Measurements from ENCODE around the gene ROBO3.

The ROBO3 gene

GRCh38 chr11:124890151-124890550, 24.9 kb downstream of the ROBO3 start:
- Histone ChIP-seq H3K9ac (ENCODE audit: low read depth in 1 of 2, low read length in 2 of 2) (no peak overlapping the region), H3K36me3 (ENCODE audit: control insufficient read depth in 2 of 2, insufficient read depth in 2 of 2, low read length in 2 of 2) (no peaks in the 10 kb centered on the region), H3K27me3 (ENCODE audit: control insufficient read depth in 2 of 2, insufficient read depth in 2 of 2, low read length in 2 of 2) (no peaks in the 10 kb centered on the region), H3K9me3 (ENCODE audit: control insufficient read depth in 2 of 2, low read length in 2 of 2) (no peaks in the 10 kb centered on the region), H3K4me1 (ENCODE audit: control insufficient read depth in 2 of 2, insufficient read depth in 2 of 2, low read length in 2 of 2) (peaks cover 2 to 3% of the 10 kb centered on the region in 2 donors), H3K27ac (ENCODE audit: low read depth in 2 of 2, low read length in 2 of 2) (no peak overlapping the region), H3K4me3 (ENCODE audit: low read length in 2 of 2) (no peak overlapping the region)

GRCh38 chr11:124890683-124891372, 25.6 kb downstream of the ROBO3 start:
- peaks cover 2 to 3% of the 10 kb centered on the region in 2 donors for H3K4me1 ChIP-seq (ENCODE audit: control insufficient read depth in 2 of 2, insufficient read depth in 2 of 2, low read length in 2 of 2)
- H3K36me3 ChIP-seq (ENCODE audit: control insufficient read depth in 2 of 2, insufficient read depth in 2 of 2, low read length in 2 of 2): no peaks in the 10 kb centered on the region
- no peak overlapping the region for H3K27ac ChIP-seq (ENCODE audit: low read depth in 2 of 2, low read length in 2 of 2)
- H3K9ac ChIP-seq (ENCODE audit: low read depth in 1 of 2, low read length in 2 of 2): no peak overlapping the region
- no peaks in the 10 kb centered on the region for H3K9me3 ChIP-seq (ENCODE audit: control insufficient read depth in 2 of 2, low read length in 2 of 2)
- H3K27me3 ChIP-seq (ENCODE audit: control insufficient read depth in 2 of 2, insufficient read depth in 2 of 2, low read length in 2 of 2): no peaks in the 10 kb centered on the region
- H3K4me3 ChIP-seq (ENCODE audit: low read length in 2 of 2): no peak overlapping the region

GRCh38 chr11:124891373-124891861, 26.2 kb downstream of the ROBO3 start:
- no peak overlapping the region for H3K9ac ChIP-seq (ENCODE audit: low read depth in 1 of 2, low read length in 2 of 2)
- H3K4me1 ChIP-seq (ENCODE audit: control insufficient read depth in 2 of 2, insufficient read depth in 2 of 2, low read length in 2 of 2): peaks cover 2 to 3% of the 10 kb centered on the region in 2 donors
- H3K27ac ChIP-seq (ENCODE audit: low read depth in 2 of 2, low read length in 2 of 2): no peak overlapping the region
- H3K9me3 ChIP-seq (ENCODE audit: control insufficient read depth in 2 of 2, low read length in 2 of 2): no peaks in the 10 kb centered on the region
- H3K27me3 ChIP-seq (ENCODE audit: control insufficient read depth in 2 of 2, insufficient read depth in 2 of 2, low read length in 2 of 2): no peaks in the 10 kb centered on the region
- no peak overlapping the region for H3K4me3 ChIP-seq (ENCODE audit: low read length in 2 of 2)
- no peaks in the 10 kb centered on the region for H3K36me3 ChIP-seq (ENCODE audit: control insufficient read depth in 2 of 2, insufficient read depth in 2 of 2, low read length in 2 of 2)

GRCh38 chr11:124892146-124892545, 26.9 kb downstream of the ROBO3 start:
- Histone ChIP-seq H3K9me3 (ENCODE audit: control insufficient read depth in 2 of 2, low read length in 2 of 2) (no peaks in the 10 kb centered on the region), H3K4me3 (ENCODE audit: low read length in 2 of 2) (no peak overlapping the region), H3K27ac (ENCODE audit: low read depth in 2 of 2, low read length in 2 of 2) (no peak overlapping the region), H3K27me3 (ENCODE audit: control insufficient read depth in 2 of 2, insufficient read depth in 2 of 2, low read length in 2 of 2) (no peaks in the 10 kb centered on the region), H3K36me3 (ENCODE audit: control insufficient read depth in 2 of 2, insufficient read depth in 2 of 2, low read length in 2 of 2) (no peaks in the 10 kb centered on the region), H3K4me1 (ENCODE audit: control insufficient read depth in 2 of 2, insufficient read depth in 2 of 2, low read length in 2 of 2) (peaks cover 2 to 3% of the 10 kb centered on the region in 2 donors), H3K9ac (ENCODE audit: low read depth in 1 of 2, low read length in 2 of 2) (no peak overlapping the region)

- Histone ChIP-seq H3K27me3 (ENCODE audit: control insufficient read depth in 2 of 2, insufficient read depth in 2 of 2, low read length in 2 of 2) (no peaks in the 10 kb centered on the region), H3K9ac (ENCODE audit: low read depth in 1 of 2, low read length in 2 of 2) (no peak overlapping the region), H3K4me1 (ENCODE audit: control insufficient read depth in 2 of 2, insufficient read depth in 2 of 2, low read length in 2 of 2) (peaks cover 2 to 3% of the 10 kb centered on the region in 2 donors), H3K27ac (ENCODE audit: low read depth in 2 of 2, low read length in 2 of 2) (no peak overlapping the region), H3K4me3 (ENCODE audit: low read length in 2 of 2) (no peak overlapping the region), H3K36me3 (ENCODE audit: control insufficient read depth in 2 of 2, insufficient read depth in 2 of 2, low read length in 2 of 2) (no peaks in the 10 kb centered on the region), H3K9me3 (ENCODE audit: control insufficient read depth in 2 of 2, low read length in 2 of 2) (no peaks in the 10 kb centered on the region)
Observed at GRCh38 chr11:124892750-124893454, 27.7 kb downstream of the ROBO3 start.

- Histone ChIP-seq H3K36me3 (ENCODE audit: control insufficient read depth in 2 of 2, insufficient read depth in 2 of 2, low read length in 2 of 2) (no peaks in the 10 kb centered on the region), H3K9ac (ENCODE audit: low read depth in 1 of 2, low read length in 2 of 2) (no peak overlapping the region), H3K4me3 (ENCODE audit: low read length in 2 of 2) (no peak overlapping the region), H3K4me1 (ENCODE audit: control insufficient read depth in 2 of 2, insufficient read depth in 2 of 2, low read length in 2 of 2) (peaks cover 2 to 3% of the 10 kb centered on the region in 2 donors), H3K27ac (ENCODE audit: low read depth in 2 of 2, low read length in 2 of 2) (no peak overlapping the region), H3K9me3 (ENCODE audit: control insufficient read depth in 2 of 2, low read length in 2 of 2) (no peaks in the 10 kb centered on the region), H3K27me3 (ENCODE audit: control insufficient read depth in 2 of 2, insufficient read depth in 2 of 2, low read length in 2 of 2) (no peaks in the 10 kb centered on the region)
Observed at GRCh38 chr11:124893781-124894401, 28.7 kb downstream of the ROBO3 start.

GRCh38 chr11:124894606-124895430, 29.6 kb downstream of the ROBO3 start:
- peaks cover 2 to 3% of the 10 kb centered on the region in 2 donors for H3K4me1 ChIP-seq (ENCODE audit: control insufficient read depth in 2 of 2, insufficient read depth in 2 of 2, low read length in 2 of 2)
- H3K27ac ChIP-seq (ENCODE audit: low read depth in 2 of 2, low read length in 2 of 2): no peak overlapping the region
- no peak overlapping the region for H3K4me3 ChIP-seq (ENCODE audit: low read length in 2 of 2)
- no peaks in the 10 kb centered on the region for H3K9me3 ChIP-seq (ENCODE audit: control insufficient read depth in 2 of 2, low read length in 2 of 2)
- no peak overlapping the region for H3K9ac ChIP-seq (ENCODE audit: low read depth in 1 of 2, low read length in 2 of 2)
- peaks cover 0 to 4% of the 10 kb centered on the region in 2 donors for H3K27me3 ChIP-seq (ENCODE audit: control insufficient read depth in 2 of 2, insufficient read depth in 2 of 2, low read length in 2 of 2)
- no peaks in the 10 kb centered on the region for H3K36me3 ChIP-seq (ENCODE audit: control insufficient read depth in 2 of 2, insufficient read depth in 2 of 2, low read length in 2 of 2)

- Histone ChIP-seq H3K4me3 (ENCODE audit: low read length in 2 of 2) (no peak overlapping the region), H3K9ac (ENCODE audit: low read depth in 1 of 2, low read length in 2 of 2) (no peak overlapping the region), H3K4me1 (ENCODE audit: control insufficient read depth in 2 of 2, insufficient read depth in 2 of 2, low read length in 2 of 2) (peaks cover 2 to 3% of the 10 kb centered on the region in 2 donors), H3K9me3 (ENCODE audit: control insufficient read depth in 2 of 2, low read length in 2 of 2) (no peaks in the 10 kb centered on the region), H3K36me3 (ENCODE audit: control insufficient read depth in 2 of 2, insufficient read depth in 2 of 2, low read length in 2 of 2) (no peaks in the 10 kb centered on the region), H3K27ac (ENCODE audit: low read depth in 2 of 2, low read length in 2 of 2) (no peak overlapping the region), H3K27me3 (ENCODE audit: control insufficient read depth in 2 of 2, insufficient read depth in 2 of 2, low read length in 2 of 2) (peaks cover 0 to 4% of the 10 kb centered on the region in 2 donors)
Observed at GRCh38 chr11:124895471-124895971, 30.3 kb downstream of the ROBO3 start.

- Histone ChIP-seq H3K9me3 (ENCODE audit: control insufficient read depth in 2 of 2, low read length in 2 of 2) (no peaks in the 10 kb centered on the region), H3K27me3 (ENCODE audit: control insufficient read depth in 2 of 2, insufficient read depth in 2 of 2, low read length in 2 of 2) (peaks cover 0 to 4% of the 10 kb centered on the region in 2 donors), H3K27ac (ENCODE audit: low read depth in 2 of 2, low read length in 2 of 2) (peak overlapping the region in 1 of 2 donors; percentile 56), H3K9ac (ENCODE audit: low read depth in 1 of 2, low read length in 2 of 2) (no peak overlapping the region), H3K36me3 (ENCODE audit: control insufficient read depth in 2 of 2, insufficient read depth in 2 of 2, low read length in 2 of 2) (no peaks in the 10 kb centered on the region), H3K4me3 (ENCODE audit: low read length in 2 of 2) (no peak overlapping the region), H3K4me1 (ENCODE audit: control insufficient read depth in 2 of 2, insufficient read depth in 2 of 2, low read length in 2 of 2) (peaks cover 0 to 2% of the 10 kb centered on the region in 2 donors)
Observed at GRCh38 chr11:124896071-124896750, 31.0 kb downstream of the ROBO3 start.
